WTC11 (cell line): ENCODE data around the gene DDX5. TPM values are rescaled to one million over a fixed set of nuclear protein-coding genes. Genes with fewer than 3 reads are reported as not detected.

Experiments
- ATAC-seq: fragments of 200-7000 bp; cut with Tn5 transposase; 2 replicates; pipeline ENCODE4 v1.10.0; 2021; ENCODE audit warnings: mild to moderate bottlenecking, moderate library complexity
- CTCF ChIA-PET: fragments of 300-600 bp; sonication (Branson Sonifier 250); formaldehyde crosslinking; loops from one replicate; lab custom pipeline; 2021; ENCODE audit warnings: antibody characterized with exemption; lab: Charles Lee
- POLR2A ChIA-PET: fragments of 350-600 bp; sonication (Branson Sonifier 250); formaldehyde crosslinking; loops from one replicate; lab custom pipeline; 2021; ENCODE audit warnings: antibody characterized with exemption; lab: Charles Lee
- DNase-seq: peaks from one replicate; pipeline ENCODE4 v3.0.0; 2021; ENCODE audit warnings: low spot score
- H3K27ac Mint-ChIP-seq: 2 replicates; pipeline ENCODE4 v1.8.0; 2021; ENCODE audit warnings: mixed read lengths
- H3K27me3 Mint-ChIP-seq: 2 replicates; pipeline ENCODE4 v1.8.0; 2021; ENCODE audit warnings: low read depth, mild to moderate bottlenecking, moderate library complexity, mixed read lengths
- H3K36me3 Mint-ChIP-seq: 2 replicates; pipeline ENCODE4 v1.8.0; 2021; ENCODE audit warnings: mixed read lengths
- H3K4me1 Mint-ChIP-seq: 2 replicates; pipeline ENCODE4 v1.8.0; 2022; ENCODE audit warnings: mixed read lengths
- H3K4me3 Mint-ChIP-seq: 2 replicates; pipeline ENCODE4 v1.8.0; 2021; ENCODE audit warnings: mild to moderate bottlenecking, moderate library complexity, mixed read lengths
- H3K9me3 Mint-ChIP-seq: 2 replicates; pipeline ENCODE4 v1.8.0; 2021; ENCODE audit warnings: mixed read lengths
- ATF1 ChIP-seq: sonication (generic); formaldehyde crosslinking; IDR thresholded peaks from 2 replicates; pipeline ENCODE4 v1.8.1; 2023; ENCODE audit warnings: mild to moderate bottlenecking, moderate library complexity, missing genetic modification reagents
- CBFB ChIP-seq: sonication (generic); formaldehyde crosslinking; IDR thresholded peaks from 2 replicates; pipeline ENCODE4 v1.8.1; 2022; ENCODE audit warnings: mild to moderate bottlenecking, low read depth, missing genetic modification reagents
- CREB1 ChIP-seq: sonication (generic); formaldehyde crosslinking; IDR thresholded peaks from 2 replicates; pipeline ENCODE4 v1.8.0; 2023; ENCODE audit warnings: mild to moderate bottlenecking, missing genetic modification reagents
- GRHL2 ChIP-seq: fragments of 250-450 bp; sonication (Bioruptor Pico); IDR thresholded peaks from 2 replicates; pipeline ENCODE4 v1.8.0; 2022; ENCODE audit warnings: mild to moderate bottlenecking, moderate library complexity; ENCODE audit not compliant: insufficient replicate concordance, severe bottlenecking
- JAZF1 ChIP-seq: fragments of 250-450 bp; sonication (Bioruptor Pico); IDR thresholded peaks from 2 replicates; pipeline ENCODE4 v1.9.0; 2021; ENCODE audit warnings: moderate library complexity, mild to moderate bottlenecking, inconsistent platforms
- NFATC4 ChIP-seq: fragments of 250-450 bp; sonication (Bioruptor Pico); IDR thresholded peaks from 2 replicates; pipeline ENCODE4 v1.9.0; 2021; ENCODE audit warnings: mild to moderate bottlenecking
- OVOL2 ChIP-seq: fragments of 250-450 bp; sonication (Bioruptor Pico); IDR thresholded peaks from 2 replicates; pipeline ENCODE4 v1.9.0; 2021; ENCODE audit warnings: mild to moderate bottlenecking, borderline replicate concordance
- PRRX2 ChIP-seq: fragments of 250-450 bp; sonication (Bioruptor Pico); IDR thresholded peaks from 2 replicates; pipeline ENCODE4 v1.8.0; 2021; ENCODE audit warnings: mild to moderate bottlenecking
- ZBTB21 ChIP-seq: sonication (generic); formaldehyde crosslinking; IDR thresholded peaks from 2 replicates; pipeline ENCODE4 v1.8.1; 2023; ENCODE audit warnings: mild to moderate bottlenecking, missing genetic modification reagents, borderline replicate concordance
- ZNF232 ChIP-seq: sonication (generic); formaldehyde crosslinking; IDR thresholded peaks from 2 replicates; pipeline ENCODE4 v1.8.0; 2022; ENCODE audit warnings: mild to moderate bottlenecking, missing genetic modification reagents
- ZNF396 ChIP-seq: fragments of 250-450 bp; sonication (Bioruptor Pico); IDR thresholded peaks from 2 replicates; pipeline ENCODE4 v1.8.0; 2021; ENCODE audit warnings: mild to moderate bottlenecking, moderate library complexity, borderline replicate concordance
- total RNA-seq: library from RNA; stranded (reverse); gene quantifications from 3 replicates; pipeline ENCODE4 v1.2.3, GENCODE V29; 2021
- TF ChIP-seq, protein P1 (sequence below): sonication (generic); formaldehyde crosslinking; IDR thresholded peaks from 2 replicates; pipeline ENCODE4 v1.8.1; 2023; ENCODE audit warnings: mild to moderate bottlenecking, missing genetic modification reagents
- TF ChIP-seq, protein P2 (sequence below): sonication (generic); formaldehyde crosslinking; IDR thresholded peaks from 2 replicates; pipeline ENCODE4 v1.8.1; 2023; ENCODE audit warnings: mild to moderate bottlenecking, missing genetic modification reagents, moderate library complexity
- TF ChIP-seq, protein P3 (sequence below): fragments of 250-450 bp; sonication (Bioruptor Pico); conservative IDR thresholded peaks from 2 replicates; pipeline ENCODE4 v1.9.0; 2021; ENCODE audit warnings: mild to moderate bottlenecking
- TF ChIP-seq, protein P4 (sequence below): fragments of 250-450 bp; sonication (Bioruptor Pico); IDR thresholded peaks from 2 replicates; pipeline ENCODE4 v1.9.0; 2021; ENCODE audit warnings: moderate library complexity, mild to moderate bottlenecking, inconsistent platforms, borderline replicate concordance
- TF ChIP-seq, protein P5 (sequence below): sonication (generic); formaldehyde crosslinking; IDR thresholded peaks from 2 replicates; pipeline ENCODE4 v1.8.1; 2022; ENCODE audit warnings: missing genetic modification reagents, borderline replicate concordance
- TF ChIP-seq, protein P6 (sequence below): sonication (generic); formaldehyde crosslinking; IDR thresholded peaks from 2 replicates; pipeline ENCODE4 v1.8.0; 2023; ENCODE audit warnings: mild to moderate bottlenecking, missing genetic modification reagents
- TF ChIP-seq, protein P7 (sequence below): sonication (generic); formaldehyde crosslinking; IDR thresholded peaks from 2 replicates; pipeline ENCODE4 v1.8.0; 2022; ENCODE audit warnings: mild to moderate bottlenecking, missing genetic modification reagents

The DDX5 gene
- total RNA-seq, 1 experiment from 2014 or later = 612 TPM

DNA sequence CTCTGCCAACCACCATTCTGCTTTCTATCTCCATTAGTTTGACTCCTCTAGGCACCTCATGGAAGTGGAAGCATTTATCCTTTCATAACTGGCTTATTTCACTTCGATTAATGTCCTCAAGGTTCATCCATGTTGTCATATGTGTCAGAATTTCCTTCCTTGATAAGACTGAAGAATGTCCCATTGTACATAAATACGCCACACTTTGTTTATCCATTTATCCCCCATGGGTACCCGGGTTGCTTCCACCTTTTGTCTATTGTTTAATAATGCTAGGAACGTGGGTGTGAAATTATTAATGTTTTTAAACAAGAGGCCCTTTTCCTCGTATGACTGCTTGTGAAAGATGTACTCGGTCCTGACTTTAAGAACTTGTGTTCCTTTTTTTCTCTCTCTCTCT lies 44.3 kb downstream of the DDX5 start:
- DNase-seq (no peak), ATAC-seq (no peak)
- CTCF ChIA-PET = interaction anchor here (1.0 kb wide), 1 partner anchor 42 kb away, joined by 3 read pairs; no protein-coding TSS in a partner anchor
- POLR2A ChIA-PET = no interaction called here
- H3K4me3 Mint-ChIP-seq = no peak overlapping the region
- H3K4me1 Mint-ChIP-seq = peaks cover 10% of the 10 kb centered on the region
- H3K36me3 Mint-ChIP-seq = no peaks in the 10 kb centered on the region
- no peaks in the 10 kb centered on the region for H3K27me3 Mint-ChIP-seq
- TF ChIP-seq, protein P1, sequence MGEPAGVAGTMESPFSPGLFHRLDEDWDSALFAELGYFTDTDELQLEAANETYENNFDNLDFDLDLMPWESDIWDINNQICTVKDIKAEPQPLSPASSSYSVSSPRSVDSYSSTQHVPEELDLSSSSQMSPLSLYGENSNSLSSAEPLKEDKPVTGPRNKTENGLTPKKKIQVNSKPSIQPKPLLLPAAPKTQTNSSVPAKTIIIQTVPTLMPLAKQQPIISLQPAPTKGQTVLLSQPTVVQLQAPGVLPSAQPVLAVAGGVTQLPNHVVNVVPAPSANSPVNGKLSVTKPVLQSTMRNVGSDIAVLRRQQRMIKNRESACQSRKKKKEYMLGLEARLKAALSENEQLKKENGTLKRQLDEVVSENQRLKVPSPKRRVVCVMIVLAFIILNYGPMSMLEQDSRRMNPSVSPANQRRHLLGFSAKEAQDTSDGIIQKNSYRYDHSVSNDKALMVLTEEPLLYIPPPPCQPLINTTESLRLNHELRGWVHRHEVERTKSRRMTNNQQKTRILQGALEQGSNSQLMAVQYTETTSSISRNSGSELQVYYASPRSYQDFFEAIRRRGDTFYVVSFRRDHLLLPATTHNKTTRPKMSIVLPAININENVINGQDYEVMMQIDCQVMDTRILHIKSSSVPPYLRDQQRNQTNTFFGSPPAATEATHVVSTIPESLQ = no peak
- TF ChIP-seq ATF1 (CRISPR knock-in tag) (no peak), ZNF396 (CRISPR knock-in tag) (no peak), ZNF232 (no peak), NFATC4 (no peak), CREB1 (CRISPR knock-in tag) (no peak), OVOL2 (CRISPR knock-in tag) (no peak), ZBTB21 (CRISPR knock-in tag) (no peak), GRHL2 (CRISPR knock-in tag) (no peak)
- TF ChIP-seq, protein P2, sequence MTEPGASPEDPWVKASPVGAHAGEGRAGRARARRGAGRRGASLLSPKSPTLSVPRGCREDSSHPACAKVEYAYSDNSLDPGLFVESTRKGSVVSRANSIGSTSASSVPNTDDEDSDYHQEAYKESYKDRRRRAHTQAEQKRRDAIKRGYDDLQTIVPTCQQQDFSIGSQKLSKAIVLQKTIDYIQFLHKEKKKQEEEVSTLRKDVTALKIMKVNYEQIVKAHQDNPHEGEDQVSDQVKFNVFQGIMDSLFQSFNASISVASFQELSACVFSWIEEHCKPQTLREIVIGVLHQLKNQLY (CRISPR knock-in tag) = no peak
- TF ChIP-seq, protein P3, sequence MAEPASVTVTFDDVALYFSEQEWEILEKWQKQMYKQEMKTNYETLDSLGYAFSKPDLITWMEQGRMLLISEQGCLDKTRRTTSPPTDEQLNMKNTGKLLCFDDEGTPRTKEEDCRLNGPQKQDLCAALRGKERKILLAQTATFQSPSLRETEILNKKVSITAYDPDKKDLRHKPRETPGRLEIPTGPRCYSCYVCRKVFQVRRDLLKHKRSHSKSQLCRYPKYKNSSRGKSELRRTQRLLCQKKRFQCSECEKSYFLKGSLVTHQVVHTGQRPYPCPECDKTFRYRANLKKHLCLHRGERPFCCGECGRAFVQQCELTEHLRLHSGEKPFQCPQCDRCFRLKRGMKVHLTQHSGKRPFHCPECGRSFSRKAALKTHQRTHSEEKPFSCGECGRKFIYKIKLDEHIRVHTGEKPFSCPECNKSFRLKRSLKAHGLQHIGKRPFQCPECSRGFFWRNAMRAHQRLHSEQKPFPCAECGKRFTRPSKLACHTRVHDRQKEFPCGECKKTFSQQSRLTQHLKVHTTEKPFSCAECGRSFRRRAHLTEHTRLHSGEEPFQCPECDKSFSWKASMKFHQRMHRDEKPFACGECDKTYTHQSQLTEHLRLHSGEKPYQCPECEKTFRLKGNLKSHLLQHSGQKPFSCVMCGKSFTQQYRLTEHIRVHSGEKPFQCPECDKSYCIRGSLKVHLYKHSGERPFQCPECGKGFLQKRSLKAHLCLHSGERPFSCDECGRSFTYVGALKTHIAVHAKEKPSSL (CRISPR knock-in tag) = no peak
- TF ChIP-seq, protein P4, sequence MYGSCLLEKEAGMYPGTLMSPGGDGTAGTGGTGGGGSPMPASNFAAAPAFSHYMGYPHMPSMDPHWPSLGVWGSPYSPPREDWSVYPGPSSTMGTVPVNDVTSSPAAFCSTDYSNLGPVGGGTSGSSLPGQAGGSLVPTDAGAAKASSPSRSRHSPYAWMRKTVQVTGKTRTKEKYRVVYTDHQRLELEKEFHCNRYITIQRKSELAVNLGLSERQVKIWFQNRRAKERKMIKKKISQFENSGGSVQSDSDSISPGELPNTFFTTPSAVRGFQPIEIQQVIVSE (CRISPR knock-in tag) = no peak
- TF ChIP-seq, protein P5, sequence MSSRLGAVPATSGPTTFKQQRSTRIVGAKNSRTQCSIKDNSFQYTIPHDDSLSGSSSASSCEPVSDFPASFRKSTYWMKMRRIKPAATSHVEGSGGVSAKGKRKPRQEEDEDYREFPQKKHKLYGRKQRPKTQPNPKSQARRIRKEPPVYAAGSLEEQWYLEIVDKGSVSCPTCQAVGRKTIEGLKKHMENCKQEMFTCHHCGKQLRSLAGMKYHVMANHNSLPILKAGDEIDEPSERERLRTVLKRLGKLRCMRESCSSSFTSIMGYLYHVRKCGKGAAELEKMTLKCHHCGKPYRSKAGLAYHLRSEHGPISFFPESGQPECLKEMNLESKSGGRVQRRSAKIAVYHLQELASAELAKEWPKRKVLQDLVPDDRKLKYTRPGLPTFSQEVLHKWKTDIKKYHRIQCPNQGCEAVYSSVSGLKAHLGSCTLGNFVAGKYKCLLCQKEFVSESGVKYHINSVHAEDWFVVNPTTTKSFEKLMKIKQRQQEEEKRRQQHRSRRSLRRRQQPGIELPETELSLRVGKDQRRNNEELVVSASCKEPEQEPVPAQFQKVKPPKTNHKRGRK = no peak
- TF ChIP-seq, protein P6, sequence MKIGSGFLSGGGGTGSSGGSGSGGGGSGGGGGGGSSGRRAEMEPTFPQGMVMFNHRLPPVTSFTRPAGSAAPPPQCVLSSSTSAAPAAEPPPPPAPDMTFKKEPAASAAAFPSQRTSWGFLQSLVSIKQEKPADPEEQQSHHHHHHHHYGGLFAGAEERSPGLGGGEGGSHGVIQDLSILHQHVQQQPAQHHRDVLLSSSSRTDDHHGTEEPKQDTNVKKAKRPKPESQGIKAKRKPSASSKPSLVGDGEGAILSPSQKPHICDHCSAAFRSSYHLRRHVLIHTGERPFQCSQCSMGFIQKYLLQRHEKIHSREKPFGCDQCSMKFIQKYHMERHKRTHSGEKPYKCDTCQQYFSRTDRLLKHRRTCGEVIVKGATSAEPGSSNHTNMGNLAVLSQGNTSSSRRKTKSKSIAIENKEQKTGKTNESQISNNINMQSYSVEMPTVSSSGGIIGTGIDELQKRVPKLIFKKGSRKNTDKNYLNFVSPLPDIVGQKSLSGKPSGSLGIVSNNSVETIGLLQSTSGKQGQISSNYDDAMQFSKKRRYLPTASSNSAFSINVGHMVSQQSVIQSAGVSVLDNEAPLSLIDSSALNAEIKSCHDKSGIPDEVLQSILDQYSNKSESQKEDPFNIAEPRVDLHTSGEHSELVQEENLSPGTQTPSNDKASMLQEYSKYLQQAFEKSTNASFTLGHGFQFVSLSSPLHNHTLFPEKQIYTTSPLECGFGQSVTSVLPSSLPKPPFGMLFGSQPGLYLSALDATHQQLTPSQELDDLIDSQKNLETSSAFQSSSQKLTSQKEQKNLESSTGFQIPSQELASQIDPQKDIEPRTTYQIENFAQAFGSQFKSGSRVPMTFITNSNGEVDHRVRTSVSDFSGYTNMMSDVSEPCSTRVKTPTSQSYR = no peak
- H3K9me3 Mint-ChIP-seq = no peaks in the 10 kb centered on the region
- no peak overlapping the region for H3K27ac Mint-ChIP-seq

DNA sequence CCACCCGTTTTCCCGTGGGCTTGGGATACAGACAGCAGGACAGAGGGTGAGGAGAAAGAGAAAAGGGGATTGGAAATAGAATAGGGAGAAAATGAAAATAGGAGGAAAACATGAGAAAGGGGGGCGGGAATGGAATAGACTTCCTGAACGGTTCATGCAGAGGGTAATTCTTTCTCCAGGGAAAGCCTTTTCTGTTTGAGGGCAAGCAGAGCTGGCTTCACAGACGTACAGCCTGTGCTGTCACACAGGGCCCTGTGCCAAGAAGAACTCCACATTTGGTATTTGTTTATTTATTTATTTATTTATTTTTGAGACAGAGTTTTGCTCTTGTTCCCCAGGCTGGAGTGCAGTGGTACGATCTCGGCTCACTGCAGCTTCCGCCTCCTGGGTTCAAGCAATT lies 45.1 kb downstream of the DDX5 start:
- ATAC-seq (no peak), DNase-seq (no peak)
- Mint-ChIP-seq H3K9me3 (no peaks in the 10 kb centered on the region), H3K36me3 (no peaks in the 10 kb centered on the region), H3K4me3 (no peak overlapping the region), H3K4me1 (peaks cover 6% of the 10 kb centered on the region), H3K27ac (no peak overlapping the region), H3K27me3 (no peaks in the 10 kb centered on the region)
- CTCF ChIA-PET = interaction anchor here (1.0 kb wide), 1 partner anchor 41 kb away, joined by 3 read pairs; no protein-coding TSS in a partner anchor
- no peak for TF ChIP-seq PRRX2
- no peak for TF ChIP-seq CBFB
- no peak for TF ChIP-seq JAZF1 (CRISPR knock-in tag)
- TF ChIP-seq, protein P7, sequence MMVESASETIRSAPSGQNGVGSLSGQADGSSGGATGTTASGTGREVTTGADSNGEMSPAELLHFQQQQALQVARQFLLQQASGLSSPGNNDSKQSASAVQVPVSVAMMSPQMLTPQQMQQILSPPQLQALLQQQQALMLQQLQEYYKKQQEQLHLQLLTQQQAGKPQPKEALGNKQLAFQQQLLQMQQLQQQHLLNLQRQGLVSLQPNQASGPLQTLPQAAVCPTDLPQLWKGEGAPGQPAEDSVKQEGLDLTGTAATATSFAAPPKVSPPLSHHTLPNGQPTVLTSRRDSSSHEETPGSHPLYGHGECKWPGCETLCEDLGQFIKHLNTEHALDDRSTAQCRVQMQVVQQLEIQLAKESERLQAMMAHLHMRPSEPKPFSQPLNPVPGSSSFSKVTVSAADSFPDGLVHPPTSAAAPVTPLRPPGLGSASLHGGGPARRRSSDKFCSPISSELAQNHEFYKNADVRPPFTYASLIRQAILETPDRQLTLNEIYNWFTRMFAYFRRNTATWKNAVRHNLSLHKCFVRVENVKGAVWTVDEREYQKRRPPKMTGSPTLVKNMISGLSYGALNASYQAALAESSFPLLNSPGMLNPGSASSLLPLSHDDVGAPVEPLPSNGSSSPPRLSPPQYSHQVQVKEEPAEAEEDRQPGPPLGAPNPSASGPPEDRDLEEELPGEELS (CRISPR knock-in tag) = no peak
- TF ChIP-seq, protein P2 (CRISPR knock-in tag) = no peak
- POLR2A ChIA-PET = no interaction called here
